H1 (cell line): ENCODE measurements around the gene RTL5. TPM values are rescaled to one million over a fixed set of nuclear protein-coding genes. Genes with fewer than 3 reads are reported as not detected.

Source experiments
- CTCF ChIA-PET: fragments of 300-600 bp; sonication (Branson Sonifier 250); formaldehyde crosslinking; loops from one replicate; lab custom pipeline; 2021; ENCODE audit not compliant: partially characterized antibody; lab: Charles Lee
- POLR2A ChIA-PET: fragments of 300-600 bp; sonication (Branson Sonifier 250); formaldehyde crosslinking; loops from one replicate; lab custom pipeline; 2021; ENCODE audit warnings: inconsistent platforms; ENCODE audit not compliant: partially characterized antibody; lab: Charles Lee
- DNase-seq, 2 experiments: peaks; one replicate each; pipeline versions ENCODE4 v3.0.0 to v3.0.0-alpha.2; 2010 to 2022; ENCODE audit warnings: low spot score in 2 of 2, low read depth in 1 of 2, mixed read lengths in 1 of 2
- FAIRE-seq: peaks from 2 replicates; lab custom pipeline; 2011; peaks lifted over from hg19 to GRCh38; lab: Jason Lieb, UNC
- H2AFZ ChIP-seq: 2 replicates; pipeline ENCODE4 v1.8.1; 2012; ENCODE audit warnings: low read length, inconsistent platforms
- H2AK5ac ChIP-seq: 2 replicates; pipeline ENCODE4 v1.6.1; 2013; ENCODE audit warnings: low read depth, low read length
- H2BK120ac ChIP-seq: replicated peaks from 2 replicates; pipeline ENCODE3; 2013; ENCODE audit warnings: low read depth, low read length, inconsistent platforms
- H2BK12ac ChIP-seq: 2 replicates; pipeline ENCODE4 v1.6.1; 2013; ENCODE audit warnings: low read depth, low read length
- H2BK15ac ChIP-seq: 2 replicates; pipeline ENCODE4 v1.6.1; 2013; ENCODE audit warnings: low read length
- H2BK20ac ChIP-seq: 2 replicates; pipeline ENCODE4 v1.6.1; 2013; ENCODE audit warnings: low read length
- H2BK5ac ChIP-seq: 2 replicates; pipeline ENCODE4 v1.6.1; 2013; ENCODE audit warnings: low read depth, low read length
- H3K14ac ChIP-seq: 2 replicates; pipeline ENCODE4 v1.6.1; 2013; ENCODE audit warnings: inconsistent platforms; ENCODE audit not compliant: insufficient read length
- H3K18ac ChIP-seq: 2 replicates; pipeline ENCODE4 v1.6.1; 2013; ENCODE audit warnings: low read length; ENCODE audit errors: extremely low read depth
- H3K23ac ChIP-seq: 2 replicates; pipeline ENCODE4 v1.6.1; 2013; ENCODE audit warnings: inconsistent platforms; ENCODE audit not compliant: insufficient read length
- H3K23me2 ChIP-seq: 2 replicates; pipeline ENCODE4 v1.6.1; 2013; ENCODE audit warnings: low read depth, low read length
- H3K27ac ChIP-seq: 2 replicates; pipeline ENCODE4 v1.6.1; 2011; ENCODE audit warnings: low read depth, low read length, inconsistent platforms
- H3K27me3 ChIP-seq, 4 experiments: replicated peaks in 1 of 4; 1 replicate in 1 of 4; 2 replicates in 3 of 4; pipeline versions ENCODE4 v1.6.1 to v1.8.1; 2011 to 2013; ENCODE audit warnings: low read length in 3 of 4, mild to moderate bottlenecking in 3 of 4, inconsistent platforms in 2 of 4, mixed read lengths in 2 of 4, moderate library complexity in 1 of 4; ENCODE audit not compliant: control insufficient read depth in 3 of 4, insufficient read depth in 3 of 4; ENCODE audit errors: extremely low read depth in 1 of 4
- H3K36me3 ChIP-seq, 4 experiments: 2 replicates each; pipeline versions ENCODE4 v1.6.1 to v1.8.1; 2011 to 2013; ENCODE audit warnings: mild to moderate bottlenecking in 4 of 4, low read length in 3 of 4, moderate library complexity in 2 of 4, control low read depth in 1 of 4, inconsistent platforms in 1 of 4; ENCODE audit not compliant: insufficient read depth in 4 of 4, control insufficient read depth in 2 of 4
- H3K4ac ChIP-seq: replicated peaks from 2 replicates; pipeline ENCODE3; 2013; ENCODE audit warnings: low read length, low read depth, mixed read lengths, inconsistent platforms; ENCODE audit not compliant: insufficient read length
- H3K4me1 ChIP-seq, 4 experiments: replicated peaks in 1 of 4; 1 replicate in 1 of 4; 2 replicates in 3 of 4; pipeline versions ENCODE4 v1.6.1 to v1.8.1; 2011 to 2013; ENCODE audit warnings: low read length in 3 of 4, inconsistent platforms in 2 of 4, mixed read lengths in 1 of 4; ENCODE audit not compliant: insufficient read depth in 4 of 4, control insufficient read depth in 3 of 4
- H3K4me2 ChIP-seq, 2 experiments: 2 replicates each; pipeline versions ENCODE4 v1.6.1 to v1.8.1; 2011 to 2013; ENCODE audit warnings: low read depth in 2 of 2, low read length in 2 of 2, control low read depth in 1 of 2, inconsistent platforms in 1 of 2, mild to moderate bottlenecking in 1 of 2; ENCODE audit not compliant: insufficient read depth in 1 of 2
- H3K4me3 ChIP-seq, 4 experiments: fragments of 200-600, 300-600 bp in 1 of 4; sonication (generic), shearing (Covaris generic), sonication (Bioruptor Twin) in 1 of 4; 2 replicates each; pipeline versions ENCODE4 v1.5.1 to v1.8.1; 2011 to 2016; ENCODE audit warnings: low read length in 4 of 4, low read depth in 3 of 4, control low read depth in 2 of 4, inconsistent platforms in 2 of 4, mild to moderate bottlenecking in 2 of 4, mixed read lengths in 1 of 4, moderate library complexity in 1 of 4; ENCODE audit not compliant: insufficient read depth in 2 of 4; ENCODE audit errors: extremely low read depth in 1 of 4
- H3K56ac ChIP-seq: replicated peaks from 2 replicates; pipeline ENCODE3; 2013; ENCODE audit warnings: low read depth, mild to moderate bottlenecking, mixed read lengths, low read length, inconsistent platforms; ENCODE audit not compliant: insufficient read length
- H3K79me1 ChIP-seq: 2 replicates; pipeline ENCODE4 v1.6.1; 2013; ENCODE audit warnings: low read depth, low read length, control low read depth
- H3K79me2 ChIP-seq, 2 experiments: 2 replicates each; pipeline versions ENCODE4 v1.6.1 to v1.8.1; 2012 to 2013; ENCODE audit warnings: low read length in 2 of 2, mild to moderate bottlenecking in 2 of 2, inconsistent platforms in 1 of 2; ENCODE audit not compliant: insufficient read depth in 2 of 2, control insufficient read depth in 1 of 2
- H3K9ac ChIP-seq, 4 experiments: replicated peaks in 1 of 4; 1 replicate in 1 of 4; 2 replicates in 3 of 4; pipeline versions ENCODE4 v1.6.1 to v1.8.1; 2011 to 2013; ENCODE audit warnings: low read depth in 3 of 4, low read length in 3 of 4, control low read depth in 2 of 4, mild to moderate bottlenecking in 2 of 4, moderate library complexity in 2 of 4, inconsistent platforms in 1 of 4; ENCODE audit errors: extremely low read depth in 1 of 4
- H3K9me3 ChIP-seq, 2 experiments: 2 replicates each; pipeline versions ENCODE4 v1.6.1 to v1.8.1; 2012 to 2013; ENCODE audit warnings: mild to moderate bottlenecking in 2 of 2, moderate library complexity in 2 of 2, control low read depth in 1 of 2, inconsistent platforms in 1 of 2, low read depth in 1 of 2, low read length in 1 of 2, mixed read lengths in 1 of 2; ENCODE audit not compliant: insufficient read depth in 2 of 2
- H4K20me1 ChIP-seq, 2 experiments: replicated peaks in 1 of 2; 2 replicates each; pipeline versions ENCODE3 to v1.8.1; 2011 to 2013; ENCODE audit warnings: inconsistent platforms in 2 of 2, low read length in 2 of 2, mild to moderate bottlenecking in 1 of 2; ENCODE audit not compliant: insufficient read depth in 2 of 2, control insufficient read depth in 1 of 2
- H4K5ac ChIP-seq: 2 replicates; pipeline ENCODE4 v1.6.1; 2013; ENCODE audit warnings: low read length, low read depth, mixed read lengths, inconsistent platforms; ENCODE audit not compliant: insufficient read length
- H4K8ac ChIP-seq: 2 replicates; pipeline ENCODE4 v1.8.0; 2013; ENCODE audit warnings: mild to moderate bottlenecking, moderate library complexity, low read length, inconsistent platforms; ENCODE audit not compliant: insufficient read depth; ENCODE audit errors: extremely low read depth
- H4K91ac ChIP-seq: replicated peaks from 2 replicates; pipeline ENCODE3; 2013; ENCODE audit warnings: low read length, mixed read lengths, inconsistent platforms; ENCODE audit not compliant: insufficient read length
- ATF2 ChIP-seq: IDR thresholded peaks from 2 replicates; pipeline ENCODE4 v1.6.1; 2012; ENCODE audit warnings: low read length, inconsistent platforms
- BCL11A ChIP-seq, 2 experiments: IDR thresholded peaks; one replicate each; pipeline ENCODE4 v1.6.1; 2011; ENCODE audit warnings: low read depth in 2 of 2, low read length in 2 of 2, mild to moderate bottlenecking in 2 of 2
- HDAC2 ChIP-seq, 2 experiments: fragments of 300-600 bp in 1 of 2; sonication (generic) in 1 of 2; IDR thresholded peaks; 2 replicates each; pipeline ENCODE4 v1.6.1; 2011 to 2012; ENCODE audit warnings: low read depth in 2 of 2, low read length in 2 of 2, mild to moderate bottlenecking in 2 of 2, moderate library complexity in 2 of 2, borderline replicate concordance in 1 of 2, inconsistent platforms in 1 of 2
- KDM1A ChIP-seq: fragments of 200-600, 300-600 bp; sonication (generic); IDR thresholded peaks from 2 replicates; pipeline ENCODE4 v1.7.1; 2016; ENCODE audit warnings: mild to moderate bottlenecking, low read length, borderline replicate concordance
- SIN3A ChIP-seq, 2 experiments: IDR thresholded peaks in 1 of 2; conservative IDR thresholded peaks in 1 of 2; 2 replicates each; pipeline ENCODE4 v1.6.1; 2011 to 2012; ENCODE audit warnings: low read length in 2 of 2, improper control_type of control experiment in 1 of 2, low read depth in 1 of 2, mild to moderate bottlenecking in 1 of 2
- SUZ12 ChIP-seq: fragments of 200-600 bp; sonication (generic); IDR thresholded peaks from 2 replicates; pipeline ENCODE4 v1.6.1; 2012; ENCODE audit warnings: mild to moderate bottlenecking, inconsistent platforms, low read length, moderate library complexity, mixed read lengths
- TBP ChIP-seq: IDR thresholded peaks from 2 replicates; pipeline ENCODE4 v1.6.1; 2011; ENCODE audit warnings: low read depth, low read length, improper control_type of control experiment
- TEAD4 ChIP-seq: IDR thresholded peaks from 2 replicates; pipeline ENCODE4 v1.6.1; 2012; ENCODE audit warnings: low read depth, low read length, inconsistent platforms, mixed read lengths
- YY1 ChIP-seq: IDR thresholded peaks from 2 replicates; pipeline ENCODE4 v1.6.1; 2011; ENCODE audit warnings: low read depth, mild to moderate bottlenecking, low read length
- WGBS, 2 experiments: shearing (Covaris generic) in 1 of 2; methylation state at CpG; one replicate each; pipeline versions ENCODE4 v1.1.6 to v1.1.7; 2013 to 2015; ENCODE audit warnings: low lambda C conversion rate in 2 of 2, mixed read lengths in 2 of 2, inconsistent platforms in 1 of 2, low coverage in 1 of 2, missing lambda C conversion rate in 1 of 2; ENCODE audit not compliant: insufficient replicate concordance in 2 of 2, insufficient coverage in 1 of 2, insufficient read length in 1 of 2; ENCODE audit errors: extremely low coverage in 1 of 2, missing lambda C conversion rate in 1 of 2; 5-methylcytosine and 5-hydroxymethylcytosine counted together
- polyA plus RNA-seq, 7 experiments: library from polyadenylated mRNA; depleted of rRNA in 3 of 7; stranded (reverse) in 5 of 7; unstranded in 2 of 7; fragments of >200 nt in 5 of 7; fragments of 200-250 nt in 2 of 7; gene quantifications; 1 replicate in 5 of 7; 2 replicates in 1 of 7; 4 replicates in 1 of 7; pipeline versions ENCODE4 v1.2.1 to v1.2.3, GENCODE V29; 2011 to 2013; ENCODE audit warnings: missing spikeins in 2 of 7, mixed read lengths in 2 of 7
- total RNA-seq: library from RNA; stranded (reverse); fragmentation: NEBNext Ultra II Directional; extraction: Animal tissue kit (Norgen Biotek cat#: 25700); gene quantifications from 2 replicates; pipeline ENCODE4 v1.2.1, GENCODE V29; 2021
- TF ChIP-seq, protein P1 (sequence below): IDR thresholded peaks from 2 replicates; pipeline ENCODE4 v1.6.1; 2012; ENCODE audit warnings: inconsistent platforms

RTL5 gene
- total and polyA plus RNA-seq, 2 of the 8 experiments (the other 6 are each of a cell fraction or from before 2014, with no cell fraction given): 0.57 to 1.9 TPM

GRCh38 chrX:72101597-72102037 lies 30.1 kb downstream of the RTL5 start:
- H2AFZ ChIP-seq: no peak overlapping the region
- H2BK15ac ChIP-seq: no peak overlapping the region
- H2BK20ac ChIP-seq: peak overlapping the region; percentile 61; the same call in 1 of the 2 replicates
- no peaks in the 10 kb centered on the region for H3K9me3 ChIP-seq
- H2BK120ac ChIP-seq: no peak overlapping the region
- no peak overlapping the region for H4K8ac ChIP-seq
- ChIA-PET POLR2A (no interaction called here), CTCF (interaction anchor here (0.7 to 1.6 kb wide), 7 partner anchors 25 to 140 kb away, joined by 3 to 6 read pairs (median 4); partner anchors contain the start of gene RTL5)
- peaks cover 0 to 10% (median 6%) of the 10 kb centered on the region in 4 experiments; a peak in 5 of 7 replicates for H3K4me1 ChIP-seq
- DNase-seq (no peak), FAIRE-seq (peak; percentile 68)
- H4K91ac ChIP-seq: no peak overlapping the region
- H3K27me3 ChIP-seq: no peaks in the 10 kb centered on the region
- no peak overlapping the region for H3K4ac ChIP-seq
- H3K9ac ChIP-seq: no peak overlapping the region
- no peaks in the 10 kb centered on the region for H3K36me3 ChIP-seq
- H3K23me2 ChIP-seq: 0 out of 2 replicates have a peak, but pooled peaks cover 2% of the 10 kb centered on the region
- H2AK5ac ChIP-seq: no peak overlapping the region
- H2BK5ac ChIP-seq: no peak overlapping the region
- peak overlapping the region; percentile 52; the same call in 1 of the 2 replicates for H3K27ac ChIP-seq
- H3K79me2 ChIP-seq: no peaks in the 10 kb centered on the region
- H2BK12ac ChIP-seq: 0 out of 2 replicates have a peak overlapping the region, but pooled peaks have one; percentile 39
- no peak overlapping the region for H4K5ac ChIP-seq
- WGBS, 2 experiments: 54% methylated on average over 2 of the region's 4 CpGs; no CpG with 5 or more reads in 1 of the 2 experiments
- no peak overlapping the region for H3K14ac ChIP-seq
- no peak overlapping the region for H3K4me3 ChIP-seq
- peak overlapping the region in 1 of 2 experiments; percentile 13; a peak in 1 of 4 replicates for H3K4me2 ChIP-seq
- no peaks in the 10 kb centered on the region for H3K79me1 ChIP-seq
- H3K18ac ChIP-seq: peak overlapping the region; percentile 71; the same call in 1 of the 2 replicates
- no peak overlapping the region for H3K23ac ChIP-seq
- no peaks in the 10 kb centered on the region for H4K20me1 ChIP-seq
- H3K56ac ChIP-seq: no peak overlapping the region
- TF ChIP-seq TBP: peak; percentile 29; the same call in 1 of the 2 replicates
- TF ChIP-seq BCL11A (IDR thresholded peaks at IDR 0.05; ENCODE audit: low read depth in 2 of 2, low read length in 2 of 2): no peak
- no peak for TF ChIP-seq KDM1A
- no peak for TF ChIP-seq ATF2
- TF ChIP-seq TEAD4: peak; percentile 26; the same call in 1 of the 2 replicates
- TF ChIP-seq YY1: no peak
- no peak for TF ChIP-seq SIN3A (conservative IDR thresholded peaks at IDR 0.05 in 1 of 2, IDR thresholded peaks at IDR 0.05 in 1 of 2; ENCODE audit: low read depth in 1 of 2, low read length in 2 of 2)
- TF ChIP-seq HDAC2 (IDR thresholded peaks at IDR 0.05; ENCODE audit: borderline replicate concordance in 1 of 2, low read depth in 2 of 2, low read length in 2 of 2): no peak
- no peak for TF ChIP-seq SUZ12
- TF ChIP-seq, protein P1, sequence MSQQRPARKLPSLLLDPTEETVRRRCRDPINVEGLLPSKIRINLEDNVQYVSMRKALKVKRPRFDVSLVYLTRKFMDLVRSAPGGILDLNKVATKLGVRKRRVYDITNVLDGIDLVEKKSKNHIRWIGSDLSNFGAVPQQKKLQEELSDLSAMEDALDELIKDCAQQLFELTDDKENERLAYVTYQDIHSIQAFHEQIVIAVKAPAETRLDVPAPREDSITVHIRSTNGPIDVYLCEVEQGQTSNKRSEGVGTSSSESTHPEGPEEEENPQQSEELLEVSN: no peak
